KBM-7 (cell line): Measurements from ENCODE around the gene KANSL1.

Experiments used
- DNase-seq: peaks from one replicate; pipeline ENCODE4 v3.0.0-alpha.2; 2015
- in situ Hi-C: fragments of 300-500 bp; cut with MboI; formaldehyde crosslinking; loops from 2 replicates; pipeline ENCODE4 v1.14.3; 2020; ENCODE audit warnings: low sequenced_read_pairs, low pct_unique_long_range_greater_than_20kb, mixed read lengths

Gene KANSL1

DNA sequence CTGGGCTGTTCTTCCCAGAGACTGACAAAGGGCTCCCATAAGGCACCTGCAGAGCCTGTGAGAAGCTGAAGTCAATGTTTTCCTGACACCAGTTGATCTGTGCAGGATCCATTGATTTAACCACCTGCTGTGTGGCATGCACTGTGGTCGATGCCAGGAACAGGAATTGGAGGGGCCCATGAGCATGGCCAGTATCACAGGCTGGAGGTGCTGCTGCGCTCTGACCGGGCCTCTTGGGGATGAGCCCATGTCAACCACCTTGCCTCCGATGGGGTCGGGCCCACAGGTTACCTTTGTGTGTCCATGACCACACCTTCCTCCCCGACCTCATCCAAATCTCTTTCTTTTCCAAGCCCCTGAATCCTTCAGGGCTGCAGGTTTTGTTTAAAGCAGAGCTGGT lies 212.4 kb downstream of the KANSL1 start:
- in situ Hi-C loops: loop anchor here (25.0 kb wide), 1 partner anchor 831 kb away; the partner anchor contains the start of gene WNT3
- DNase-seq: no peak
